IMR-90 (cell line): ENCODE results near the gene FAH. TPM values are rescaled to one million over a fixed set of nuclear protein-coding genes. Genes with fewer than 3 reads are reported as not detected.

Source experiments
- ATAC-seq: fragments of 200-7000 bp; cut with Tn5 transposase; 2 replicates; pipeline ENCODE4 v1.9.1; 2020; ENCODE audit warnings: low read depth, mild to moderate bottlenecking, moderate library complexity
- BruUV-seq: library from RNA; stranded (reverse); fragments of 400-500 nt; replicated peaks from 2 replicates; lab custom pipeline; 2021; lab: Mats Ljungman, UMichigan
- CTCF ChIA-PET: fragments of 300-600 bp; formaldehyde crosslinking; extraction: SDS; loops from one replicate; lab custom pipeline; 2021; ENCODE audit warnings: antibody characterized with exemption; lab: Yijun Ruan, JAX
- POLR2A ChIA-PET: fragments of 300-600 bp; sonication (Branson Sonifier 250); formaldehyde crosslinking; loops from one replicate; lab custom pipeline; 2022; ENCODE audit warnings: antibody characterized with exemption; ENCODE audit not compliant: unreplicated experiment; lab: Charles Lee
- DNase-seq: peaks from one replicate; pipeline ENCODE4 v3.0.0; 2013
- H2AFZ ChIP-seq: replicated peaks from 2 replicates; pipeline ENCODE3; 2013; ENCODE audit warnings: low read length, mild to moderate bottlenecking; ENCODE audit not compliant: poor library complexity
- H2AK5ac ChIP-seq: 2 replicates; pipeline ENCODE4 v1.6.1; 2013; ENCODE audit warnings: low read depth, low read length, inconsistent platforms
- H2AK9ac ChIP-seq: replicated peaks from 2 replicates; pipeline ENCODE3; 2013; ENCODE audit warnings: mild to moderate bottlenecking, low read depth, low read length, moderate library complexity; ENCODE audit not compliant: poor library complexity
- H2BK120ac ChIP-seq: 2 replicates; pipeline ENCODE4 v1.6.1; 2013; ENCODE audit warnings: low read depth, low read length, inconsistent platforms
- H2BK15ac ChIP-seq: 3 replicates; pipeline ENCODE4 v1.6.1; 2013; ENCODE audit warnings: low read depth, low read length, inconsistent platforms
- H2BK20ac ChIP-seq: 2 replicates; pipeline ENCODE4 v1.6.1; 2013; ENCODE audit warnings: low read depth, mild to moderate bottlenecking, inconsistent platforms, low read length, moderate library complexity
- H2BK5ac ChIP-seq: 2 replicates; pipeline ENCODE4 v1.6.1; 2013; ENCODE audit warnings: mild to moderate bottlenecking, low read depth, low read length, inconsistent platforms; ENCODE audit not compliant: poor library complexity, severe bottlenecking
- H3K14ac ChIP-seq: replicated peaks from 2 replicates; pipeline ENCODE4 v1.6.1; 2013; ENCODE audit warnings: low read depth, low read length, inconsistent platforms
- H3K18ac ChIP-seq: 2 replicates; pipeline ENCODE4 v1.6.1; 2013; ENCODE audit warnings: low read depth, low read length, control low read depth
- H3K23ac ChIP-seq: 2 replicates; pipeline ENCODE4 v1.6.1; 2013; ENCODE audit warnings: low read depth, low read length, inconsistent platforms
- H3K27ac ChIP-seq: 2 replicates; pipeline ENCODE4 v1.5.1; 2013; ENCODE audit warnings: mild to moderate bottlenecking, control low read depth, low read length; ENCODE audit not compliant: insufficient read depth
- H3K27me3 ChIP-seq: 2 replicates; pipeline ENCODE4 v1.6.1; 2013; ENCODE audit warnings: low read length; ENCODE audit not compliant: control insufficient read depth, insufficient read depth
- H3K36me3 ChIP-seq: 2 replicates; pipeline ENCODE4 v1.6.1; 2013; ENCODE audit warnings: low read length, mixed read lengths; ENCODE audit not compliant: control insufficient read depth, insufficient read depth
- H3K4ac ChIP-seq: 2 replicates; pipeline ENCODE4 v1.6.1; 2013; ENCODE audit warnings: low read depth, low read length, inconsistent platforms
- H3K4me1 ChIP-seq: 2 replicates; pipeline ENCODE4 v1.6.1; 2013; ENCODE audit warnings: low read length, mixed read lengths; ENCODE audit not compliant: control insufficient read depth, insufficient read depth
- H3K4me2 ChIP-seq: 2 replicates; pipeline ENCODE4 v1.6.1; 2013; ENCODE audit warnings: low read depth, mild to moderate bottlenecking, control low read depth, low read length, moderate library complexity
- H3K4me3 ChIP-seq: 2 replicates; pipeline ENCODE4 v1.5.1; 2013; ENCODE audit warnings: low read depth, mild to moderate bottlenecking, control low read depth, low read length, moderate library complexity; ENCODE audit not compliant: insufficient read depth
- H3K56ac ChIP-seq: 2 replicates; pipeline ENCODE4 v1.6.1; 2013; ENCODE audit warnings: low read length, inconsistent platforms; ENCODE audit not compliant: insufficient read depth; ENCODE audit errors: extremely low read depth
- H3K79me1 ChIP-seq, 2 experiments: 2 replicates each; pipeline ENCODE4 v1.6.1; 2013; ENCODE audit warnings: low read length in 2 of 2, inconsistent platforms in 1 of 2, low read depth in 1 of 2
- H3K9ac ChIP-seq: 2 replicates; pipeline ENCODE4 v1.6.1; 2013; ENCODE audit warnings: low read depth, low read length, control low read depth
- H3K9me1 ChIP-seq: 2 replicates; pipeline ENCODE4 v1.6.1; 2013; ENCODE audit warnings: low read length, inconsistent platforms; ENCODE audit not compliant: insufficient read depth
- H3K9me3 ChIP-seq: 2 replicates; pipeline ENCODE4 v1.6.1; 2013; ENCODE audit warnings: low read length; ENCODE audit not compliant: control insufficient read depth, insufficient read depth
- H4K20me1 ChIP-seq: 2 replicates; pipeline ENCODE4 v1.6.1; 2013; ENCODE audit warnings: low read length, inconsistent platforms; ENCODE audit not compliant: insufficient read depth
- H4K5ac ChIP-seq: 2 replicates; pipeline ENCODE4 v1.6.1; 2013; ENCODE audit warnings: mild to moderate bottlenecking, low read depth, low read length, control low read depth
- H4K8ac ChIP-seq, 2 experiments: 2 replicates each; pipeline ENCODE4 v1.6.1; 2013; ENCODE audit warnings: low read depth in 2 of 2, low read length in 2 of 2, control low read depth in 1 of 2, inconsistent platforms in 1 of 2
- H4K91ac ChIP-seq: 2 replicates; pipeline ENCODE4 v1.6.1; 2013; ENCODE audit warnings: low read depth, low read length, inconsistent platforms; ENCODE audit not compliant: insufficient read depth
- CEBPB ChIP-seq: IDR thresholded peaks from 2 replicates; pipeline ENCODE4 v1.6.1; 2012; ENCODE audit warnings: low read depth, low read length, improper control_type of control experiment
- CHD1 ChIP-seq: IDR thresholded peaks from 2 replicates; pipeline ENCODE4 v1.6.1; 2012; ENCODE audit warnings: low read depth, low read length, improper control_type of control experiment
- CTCF ChIP-seq: conservative IDR thresholded peaks from 2 replicates; pipeline ENCODE4 v1.5.1; 2012; ENCODE audit warnings: mild to moderate bottlenecking, low read depth, low read length, improper control_type of control experiment
- MAFK ChIP-seq: IDR thresholded peaks from 2 replicates; pipeline ENCODE4 v1.6.1; 2012; ENCODE audit warnings: low read depth, low read length, improper control_type of control experiment
- MAZ ChIP-seq: IDR thresholded peaks from 2 replicates; pipeline ENCODE4 v1.6.1; 2012; ENCODE audit warnings: low read depth, mild to moderate bottlenecking, low read length, improper control_type of control experiment, moderate library complexity, borderline replicate concordance
- NFE2L2 ChIP-seq: fragments of 150-350 bp; IDR thresholded peaks from 2 replicates; pipeline ENCODE4 v1.6.1; 2016; ENCODE audit warnings: low read depth, mild to moderate bottlenecking, low read length
- POLR2A ChIP-seq: IDR thresholded peaks from 2 replicates; pipeline ENCODE4 v1.6.1; 2012; ENCODE audit warnings: mild to moderate bottlenecking, low read depth, low read length
- RAD21 ChIP-seq: IDR thresholded peaks from 2 replicates; pipeline ENCODE4 v1.6.1; 2012; ENCODE audit warnings: low read length, improper control_type of control experiment
- RCOR1 ChIP-seq: IDR thresholded peaks from 2 replicates; pipeline ENCODE4 v1.6.1; 2012; ENCODE audit warnings: mild to moderate bottlenecking, low read length, improper control_type of control experiment; ENCODE audit not compliant: insufficient replicate concordance
- RFX5 ChIP-seq: IDR thresholded peaks from 2 replicates; pipeline ENCODE4 v1.8.0; 2012; ENCODE audit warnings: low read depth, mild to moderate bottlenecking, low read length, moderate library complexity
- SMC3 ChIP-seq: fragments of 150-350 bp; IDR thresholded peaks from 2 replicates; pipeline ENCODE4 v1.6.1; 2016; ENCODE audit warnings: low read depth, mild to moderate bottlenecking, antibody characterized with exemption, low read length, moderate library complexity
- WGBS, 2 experiments: methylation state at CpG; one replicate each; pipeline versions ENCODE4 v1.1.5 to v1.1.7; 2013; ENCODE audit warnings: missing lambda C conversion rate in 2 of 2; ENCODE audit not compliant: insufficient read length in 1 of 2; ENCODE audit errors: extremely low coverage in 2 of 2; 5-methylcytosine and 5-hydroxymethylcytosine counted together
- dilution Hi-C: fragments of 300-500 bp; cut with HindIII; formaldehyde crosslinking; loops from one replicate; pipeline ENCODE4 v1.14.3; 2018; ENCODE audit warnings: low sequenced_read_pairs; ENCODE audit not compliant: unreplicated experiment
- in situ Hi-C: fragments of 300-500 bp; cut with MboI; formaldehyde crosslinking; loops from 3 replicates; pipeline ENCODE4 v1.14.3; 2019; ENCODE audit warnings: low sequenced_read_pairs, inconsistent platforms, mixed read lengths
- intact Hi-C: fragments of 100-400 bp; cut with micrococcal nuclease; formaldehyde crosslinking; loops from 2 replicates; pipeline ENCODE4 v1.10.0; 2022
- polyA plus RNA-seq, 3 experiments: library from polyadenylated mRNA; depleted of rRNA; stranded (reverse); fragments of >200 nt; gene quantifications; 2 replicates each; pipeline ENCODE4 v1.2.3, GENCODE V29; 2012; ENCODE audit warnings: low replicate concordance in 1 of 3
- total RNA-seq: library from RNA; depleted of rRNA; stranded (reverse); fragments of >200 nt; gene quantifications from 2 replicates; pipeline ENCODE4 v1.2.3, GENCODE V29; 2012
- TF ChIP-seq, protein P1 (sequence below): fragments of 150-350 bp; IDR thresholded peaks from 2 replicates; pipeline ENCODE4 v1.6.1; 2017; ENCODE audit warnings: mild to moderate bottlenecking, antibody characterized with exemption, low read length, low read depth

FAH gene
- total and polyA plus RNA-seq, 2 of the 4 experiments (the other 2 are of a cell fraction): 43.1 to 48.6 TPM

DNA sequence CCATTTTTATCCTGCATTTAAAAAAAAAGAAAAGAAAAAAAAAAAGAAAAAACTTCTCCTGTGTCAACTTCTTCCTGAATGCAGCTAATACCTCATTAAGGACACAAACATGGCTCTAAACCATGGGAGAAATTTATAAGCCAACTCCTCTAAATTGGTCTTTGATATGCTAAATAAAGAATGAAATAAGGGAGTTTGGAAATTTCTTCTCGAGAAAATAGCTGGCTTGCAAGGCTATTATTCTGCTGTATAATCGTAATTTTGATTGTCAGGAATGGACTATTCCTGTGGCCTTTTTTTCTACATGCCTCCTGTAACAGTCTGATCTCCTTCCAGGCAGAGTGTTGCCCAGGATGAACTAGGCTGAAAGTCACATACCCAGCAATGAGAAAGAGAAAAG lies 78.6 kb downstream of the FAH start:
- intact Hi-C loops: loop anchor here (10.0 kb wide), 1 partner anchor 167 kb away; no protein-coding TSS in a partner anchor
- H2BK15ac ChIP-seq: no peak overlapping the region
- no peak overlapping the region for H3K14ac ChIP-seq
- H2BK20ac ChIP-seq: no peak overlapping the region
- H3K79me1 ChIP-seq: no peaks in the 10 kb centered on the region
- no peaks in the 10 kb centered on the region for H4K20me1 ChIP-seq
- BruUV-seq: no TSS peak
- DNase-seq (no peak), ATAC-seq (no peak)
- H3K36me3 ChIP-seq: no peaks in the 10 kb centered on the region
- ChIA-PET POLR2A (no interaction called here), CTCF (no interaction called here)
- H3K9me1 ChIP-seq: 0 out of 2 replicates have a peak, but pooled peaks cover 3% of the 10 kb centered on the region
- no peaks in the 10 kb centered on the region for H3K9me3 ChIP-seq
- H2AK5ac ChIP-seq: no peak overlapping the region
- H3K4me1 ChIP-seq: no peaks in the 10 kb centered on the region
- TF ChIP-seq RCOR1: no peak
- TF ChIP-seq, protein P1, sequence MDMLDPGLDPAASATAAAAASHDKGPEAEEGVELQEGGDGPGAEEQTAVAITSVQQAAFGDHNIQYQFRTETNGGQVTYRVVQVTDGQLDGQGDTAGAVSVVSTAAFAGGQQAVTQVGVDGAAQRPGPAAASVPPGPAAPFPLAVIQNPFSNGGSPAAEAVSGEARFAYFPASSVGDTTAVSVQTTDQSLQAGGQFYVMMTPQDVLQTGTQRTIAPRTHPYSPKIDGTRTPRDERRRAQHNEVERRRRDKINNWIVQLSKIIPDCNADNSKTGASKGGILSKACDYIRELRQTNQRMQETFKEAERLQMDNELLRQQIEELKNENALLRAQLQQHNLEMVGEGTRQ: no peak
- no peak for TF ChIP-seq RAD21
- no peak for TF ChIP-seq NFE2L2
- TF ChIP-seq SMC3: no peak
- no peak for TF ChIP-seq RFX5
- no peak for TF ChIP-seq POLR2A
- TF ChIP-seq MAZ: no peak
- TF ChIP-seq CEBPB: no peak
- TF ChIP-seq CTCF: no peak
- no peak for TF ChIP-seq CHD1
- no peak for TF ChIP-seq MAFK
- peaks cover 26% of the 10 kb centered on the region for H3K27me3 ChIP-seq
- no peak overlapping the region for H3K27ac ChIP-seq
- H2AFZ ChIP-seq: no peak overlapping the region
- no peak overlapping the region for H3K4me3 ChIP-seq
- no peak overlapping the region for H2BK120ac ChIP-seq
- no peak overlapping the region for H2AK9ac ChIP-seq
- in situ Hi-C loops: no loop called here
- no peak overlapping the region for H3K23ac ChIP-seq
- no peak overlapping the region for H4K5ac ChIP-seq
- no peak overlapping the region for H4K8ac ChIP-seq
- no peak overlapping the region for H3K4ac ChIP-seq
- no peak overlapping the region for H2BK5ac ChIP-seq
- H3K56ac ChIP-seq: no peak overlapping the region
- no peak overlapping the region for H4K91ac ChIP-seq
- no peak overlapping the region for H3K9ac ChIP-seq
- H3K18ac ChIP-seq: no peak overlapping the region
- dilution Hi-C loops: no loop called here
- H3K4me2 ChIP-seq: no peak overlapping the region
- WGBS, 2 experiments: no CpG with 5 or more reads among the region's 2 CpGs
